GM18520 (cell line): ENCODE data around the gene PLCB1.
A peak's percentile ranks its signal among the peaks of the same experiment; 100 is the strongest.
"Not testable (repeated sequence)": the region's sequence is repeated elsewhere in the genome, so short reads cannot be mapped to it uniquely, and the experiment has no call there.

Source experiments
- ATAC-seq: cut with Tn5 transposase; IDR thresholded peaks from one replicate; pipeline ENCODE4 v1.9.1; 2021; ENCODE audit not compliant: unreplicated experiment

PLCB1 gene

GRCh38 chr20:8131598-8132483 lies at the start of gene PLCB1:
Gene PLCB1, plus strand, starts transcription at chr20:8132266. Its CDS starts 386 bp downstream, at chr20:8132652.
- no peak for ATAC-seq

- ATAC-seq: no peak
Measured at GRCh38 chr20:8082989-8083388, 49.1 kb upstream of the PLCB1 start.

- no peak for ATAC-seq
Measured at GRCh38 chr20:8089668-8090067, 42.4 kb upstream of the PLCB1 start.

- ATAC-seq: no peak
Measured at GRCh38 chr20:8094415-8094818, 37.6 kb upstream of the PLCB1 start.

- no peak for ATAC-seq
Measured at GRCh38 chr20:8094850-8095249, 37.2 kb upstream of the PLCB1 start.

GRCh38 chr20:8095648-8096572 lies 36.2 kb upstream of the PLCB1 start:
- ATAC-seq: no peak

- ATAC-seq: peak; percentile 44
Measured at GRCh38 chr20:8097307-8097706, 34.8 kb upstream of the PLCB1 start.

GRCh38 chr20:8104252-8104651 lies 27.8 kb upstream of the PLCB1 start:
- no peak for ATAC-seq

- not testable (repeated sequence) for ATAC-seq
Measured at GRCh38 chr20:8114612-8115011, 17.5 kb upstream of the PLCB1 start.

GRCh38 chr20:8115436-8115835 lies 16.6 kb upstream of the PLCB1 start:
- ATAC-seq: no peak

- ATAC-seq: no peak
Measured at GRCh38 chr20:8116067-8116811, 15.8 kb upstream of the PLCB1 start.

- no peak for ATAC-seq
Measured at GRCh38 chr20:8117636-8118035, 14.4 kb upstream of the PLCB1 start.

GRCh38 chr20:8118039-8118438 lies 14.0 kb upstream of the PLCB1 start:
- ATAC-seq: no peak

- ATAC-seq: no peak
Measured at GRCh38 chr20:8118760-8119159, 13.3 kb upstream of the PLCB1 start.

GRCh38 chr20:8121666-8122065 lies 10.4 kb upstream of the PLCB1 start:
- ATAC-seq: no peak

GRCh38 chr20:8124639-8125038 lies 7.4 kb upstream of the PLCB1 start:
- no peak for ATAC-seq

- ATAC-seq: no peak
Measured at GRCh38 chr20:8126181-8126580, 5.9 kb upstream of the PLCB1 start.

GRCh38 chr20:8126841-8127378 lies 5.2 kb upstream of the PLCB1 start:
- no peak for ATAC-seq

GRCh38 chr20:8127553-8128255 lies 4.4 kb upstream of the PLCB1 start:
- ATAC-seq: peak; percentile 76
